K562 treated with DMSO at 1 percent for 48 hours (cell line): ENCODE data around the gene RTTN. TPM values are rescaled to one million over a fixed set of nuclear protein-coding genes. Genes with fewer than 3 reads are reported as not detected.

Experiments used
- total RNA-seq: library from RNA; unstranded; fragments of 300-600 nt; gene quantifications from 2 replicates; pipeline ENCODE4 v1.2.3, GENCODE V29; 2022; ENCODE audit warnings: low replicate concordance; ENCODE audit errors: extremely low read depth

Gene RTTN
- not detected in 2 replicates for total RNA-seq

GRCh38 chr18:70205421-70206397 lies at the start of gene RTTN:
TSS of gene RTTN (minus strand) at chr18:70205687. CDS start at chr18:70205658, 29 bp downstream.

Other genes with a start within 250 kb of the RTTN start
- gene SOCS6, start 83.4 kb upstream of the RTTN start, total RNA-seq = not detected in 2 replicates